ENCODE results near the gene TMEM132A. TPM values are rescaled to one million over a fixed set of nuclear protein-coding genes. Genes with fewer than 3 reads are reported as not detected.

TMEM132A gene
- total and polyA plus RNA-seq, 2 of the 13 experiments (the other 11 are each of a cell fraction or from before 2014, with no cell fraction given), result 11.1 to 32.9 TPM

GRCh38 chr11:60891103-60891741, 33.0 kb upstream of the TMEM132A start:
- Histone ChIP-seq H2AFZ (ENCODE audit: low read length) (no peak overlapping the region), H4K20me1 (ENCODE audit: insufficient read depth, low read length) (no peaks in the 10 kb centered on the region), H3K27ac (ENCODE audit: extremely low read length, insufficient read depth, low read length) (no peak overlapping the region), H3K9me3 (ENCODE audit: low read length) (no peaks in the 10 kb centered on the region), H3K9ac (ENCODE audit: insufficient read depth, low read depth, low read length) (no peak overlapping the region), H3K79me2 (ENCODE audit: insufficient read depth, low read length) (no peaks in the 10 kb centered on the region), H3K27me3 (ENCODE audit: control insufficient read depth in 1 of 2, insufficient read depth in 2 of 2, low read length in 2 of 2) (no peaks in the 10 kb centered on the region), H3K36me3 (replicated peaks in 1 of 2; ENCODE audit: control insufficient read depth in 1 of 2, insufficient read depth in 2 of 2, low read length in 2 of 2) (peaks cover 10 to 37% of the 10 kb centered on the region in 2 experiments; a peak in 4 of 5 replicates), H3K4me1 (ENCODE audit: insufficient read depth, low read length) (no peaks in the 10 kb centered on the region), H3K4me2 (ENCODE audit: low read depth, low read length) (no peak overlapping the region), H3K4me3 (replicated peaks in 1 of 3; ENCODE audit: insufficient read depth in 1 of 3, low read depth in 2 of 3, low read length in 3 of 3) (no peak overlapping the region)
- in situ Hi-C loops (cut with HindIII; ENCODE audit: extremely low pct_ligation_motif_present, low pct_unique_long_range_greater_than_20kb), result loop anchor here (5.0 kb wide), 1 partner anchor 59 kb away; no protein-coding TSS in a partner anchor
- TF ChIP-seq ZNF138 (CRISPR knock-in tag; IDR thresholded peaks at IDR 0.05; ENCODE audit: low read depth) (no peak), ZNF670 (CRISPR knock-in tag; IDR thresholded peaks at IDR 0.05; ENCODE audit: borderline replicate concordance) (no peak), ARNT (IDR thresholded peaks at IDR 0.05) (no peak), KDM5B (CRISPR knock-in tag; IDR thresholded peaks at IDR 0.05; ENCODE audit: borderline replicate concordance) (no peak)
- 98% methylated on average over 6 of the region's 7 CpGs for WGBS (ENCODE audit: low lambda C conversion rate)
- CTCF ChIA-PET (ENCODE audit: low intra/inter-chr PET ratio, low total read pairs), result no interaction called here
- no peak for FAIRE-seq
- intact Hi-C loops (cut with micrococcal nuclease; ENCODE audit: unreplicated experiment), result no loop called here
- no peak for DNase-seq (ENCODE audit: low spot score)
- ATAC-seq, result no peak
- POLR2A ChIA-PET, result no interaction called here
- BruUV-seq (replicated peaks), result no TSS peak

- in situ Hi-C loops (cut with HindIII; ENCODE audit: extremely low pct_ligation_motif_present, low pct_unique_long_range_greater_than_20kb) (no loop called here), intact Hi-C loops (cut with micrococcal nuclease; ENCODE audit: unreplicated experiment) (no loop called here)
- no peak overlapping the region for H3K4me2 ChIP-seq (ENCODE audit: low read depth, low read length)
- WGBS (ENCODE audit: low lambda C conversion rate), result 95% methylated on average over 5 of the region's 5 CpGs
- no TSS peak for BruUV-seq (replicated peaks)
- H3K27me3 ChIP-seq (ENCODE audit: control insufficient read depth in 1 of 2, insufficient read depth in 2 of 2, low read length in 2 of 2), result no peaks in the 10 kb centered on the region
- no peaks in the 10 kb centered on the region for H3K79me2 ChIP-seq (ENCODE audit: insufficient read depth, low read length)
- no peak overlapping the region for H3K27ac ChIP-seq (ENCODE audit: extremely low read length, insufficient read depth, low read length)
- H4K20me1 ChIP-seq (ENCODE audit: insufficient read depth, low read length), result no peaks in the 10 kb centered on the region
- ATAC-seq (no peak), FAIRE-seq (no peak), DNase-seq (ENCODE audit: low spot score) (no peak)
- no peaks in the 10 kb centered on the region for H3K9me3 ChIP-seq (ENCODE audit: low read length)
- no peak overlapping the region for H3K9ac ChIP-seq (ENCODE audit: insufficient read depth, low read depth, low read length)
- H3K36me3 ChIP-seq (replicated peaks in 1 of 2; ENCODE audit: control insufficient read depth in 1 of 2, insufficient read depth in 2 of 2, low read length in 2 of 2), result peaks cover 32 to 66% of the 10 kb centered on the region in 2 experiments
- POLR2A ChIA-PET, result no interaction called here
- no peak overlapping the region for H3K4me3 ChIP-seq (replicated peaks in 1 of 3; ENCODE audit: insufficient read depth in 1 of 3, low read depth in 2 of 3, low read length in 3 of 3)
- H3K4me1 ChIP-seq (ENCODE audit: insufficient read depth, low read length), result no peaks in the 10 kb centered on the region
- H2AFZ ChIP-seq (ENCODE audit: low read length), result no peak overlapping the region
- CTCF ChIA-PET (ENCODE audit: low intra/inter-chr PET ratio, low total read pairs), result no interaction called here
- TF ChIP-seq, protein P1, sequence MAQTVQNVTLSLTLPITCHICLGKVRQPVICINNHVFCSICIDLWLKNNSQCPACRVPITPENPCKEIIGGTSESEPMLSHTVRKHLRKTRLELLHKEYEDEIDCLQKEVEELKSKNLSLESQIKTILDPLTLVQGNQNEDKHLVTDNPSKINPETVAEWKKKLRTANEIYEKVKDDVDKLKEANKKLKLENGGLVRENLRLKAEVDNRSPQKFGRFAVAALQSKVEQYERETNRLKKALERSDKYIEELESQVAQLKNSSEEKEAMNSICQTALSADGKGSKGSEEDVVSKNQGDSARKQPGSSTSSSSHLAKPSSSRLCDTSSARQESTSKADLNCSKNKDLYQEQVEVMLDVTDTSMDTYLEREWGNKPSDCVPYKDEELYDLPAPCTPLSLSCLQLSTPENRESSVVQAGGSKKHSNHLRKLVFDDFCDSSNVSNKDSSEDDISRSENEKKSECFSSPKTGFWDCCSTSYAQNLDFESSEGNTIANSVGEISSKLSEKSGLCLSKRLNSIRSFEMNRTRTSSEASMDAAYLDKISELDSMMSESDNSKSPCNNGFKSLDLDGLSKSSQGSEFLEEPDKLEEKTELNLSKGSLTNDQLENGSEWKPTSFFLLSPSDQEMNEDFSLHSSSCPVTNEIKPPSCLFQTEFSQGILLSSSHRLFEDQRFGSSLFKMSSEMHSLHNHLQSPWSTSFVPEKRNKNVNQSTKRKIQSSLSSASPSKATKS (CRISPR knock-in tag; IDR thresholded peaks at IDR 0.05), result no peak
- TF ChIP-seq, protein P2, sequence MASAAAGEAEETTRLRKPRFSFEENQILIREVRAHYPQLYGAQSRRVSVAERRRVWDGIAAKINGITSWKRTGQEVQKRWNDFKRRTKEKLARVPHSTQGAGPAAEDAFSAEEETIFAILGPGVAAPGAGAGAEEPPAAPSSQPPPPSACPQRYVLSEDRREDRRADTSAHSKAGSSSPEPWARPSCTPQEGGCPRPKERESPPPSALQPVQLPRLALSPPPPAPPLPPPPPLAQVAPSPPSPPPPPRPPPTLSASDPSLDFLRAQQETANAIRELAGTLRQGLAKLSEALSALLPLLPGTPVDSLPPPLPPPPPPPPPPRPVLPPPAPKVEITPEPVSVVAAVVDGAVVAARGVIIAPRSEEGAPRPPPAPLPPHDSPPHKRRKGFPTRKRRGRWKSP (CRISPR knock-in tag; IDR thresholded peaks at IDR 0.05), result no peak
- no peak for TF ChIP-seq TARDBP (CRISPR knock-in tag; IDR thresholded peaks at IDR 0.05)
- no peak for TF ChIP-seq JUN (CRISPR knock-in tag; IDR thresholded peaks at IDR 0.05)
- no peak for TF ChIP-seq ARNT2 (CRISPR knock-in tag; IDR thresholded peaks at IDR 0.05; ENCODE audit: low read depth)
- TF ChIP-seq ZMAT5 (CRISPR knock-in tag; IDR thresholded peaks at IDR 0.05; ENCODE audit: borderline replicate concordance, low read depth), result no peak
- TF ChIP-seq ZFP91 (CRISPR knock-in tag; IDR thresholded peaks at IDR 0.05; ENCODE audit: borderline replicate concordance), result no peak
- no peak for TF ChIP-seq RFXANK (CRISPR knock-in tag; IDR thresholded peaks at IDR 0.05)
- no peak for TF ChIP-seq PTBP1 (IDR thresholded peaks at IDR 0.05; ENCODE audit: low read depth, low read length, poor library complexity, severe bottlenecking)
Observed at GRCh38 chr11:60895687-60896086, 28.6 kb upstream of the TMEM132A start.
